ENCODE results near the gene ADAMTS7.
"Not testable (repeated sequence)": the region's sequence is repeated elsewhere in the genome, so short reads cannot be mapped to it uniquely, and the experiment has no call there.

Gene ADAMTS7

DNA sequence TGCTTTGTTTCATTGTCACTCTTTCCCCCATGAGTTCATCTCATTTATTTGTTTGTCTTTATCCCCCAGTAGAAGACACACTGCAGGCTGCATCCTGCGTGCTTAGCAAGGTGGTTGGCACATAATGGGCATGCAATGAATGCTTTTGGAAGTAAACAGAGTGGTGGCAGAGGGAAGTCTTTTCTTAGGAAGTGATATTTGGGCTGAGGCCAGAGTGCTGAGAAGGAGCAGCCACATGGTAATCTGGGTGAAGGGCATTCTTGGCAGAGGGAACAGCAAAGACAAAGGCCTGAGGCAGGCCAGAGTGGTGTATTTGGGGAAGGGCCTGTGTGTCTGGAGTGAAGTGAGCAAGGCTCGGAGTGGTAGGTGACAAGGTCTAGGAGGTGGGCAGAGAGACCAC is 17.7 kb upstream of the ADAMTS7 start:
- no peak for DNase-seq (ENCODE audit: low spot score)

DNA sequence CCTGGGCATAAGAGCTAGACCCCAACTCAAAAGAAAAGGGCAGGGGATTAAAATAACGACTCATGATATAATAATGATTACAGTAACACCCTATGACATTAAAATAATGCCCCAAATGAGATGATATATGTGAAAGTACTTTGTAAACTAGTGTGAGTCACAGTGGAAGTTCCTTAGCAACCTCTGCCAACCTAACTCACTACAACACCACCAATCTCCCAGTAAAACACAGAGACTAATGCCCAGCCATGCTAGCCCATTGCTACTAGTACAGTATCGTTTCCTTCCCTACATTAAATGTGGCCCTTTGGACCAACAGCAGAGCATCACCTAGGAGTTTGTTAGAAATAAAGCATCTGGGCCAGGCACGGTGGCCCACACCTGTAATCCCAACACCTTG is 11.2 kb upstream of the ADAMTS7 start:
- no peak for DNase-seq (ENCODE audit: low spot score)

- no peak for DNase-seq (ENCODE audit: low spot score)
Observed at GRCh38 chr15:78811825-78812183, 540 bp upstream of the ADAMTS7 start.

- no peak for DNase-seq (ENCODE audit: low spot score)
Observed at GRCh38 chr15:78810362-78811123, 721 bp downstream of the ADAMTS7 start.

- DNase-seq (ENCODE audit: low spot score), result no peak
Observed at GRCh38 chr15:78810003-78810361, 1.3 kb downstream of the ADAMTS7 start.

DNA sequence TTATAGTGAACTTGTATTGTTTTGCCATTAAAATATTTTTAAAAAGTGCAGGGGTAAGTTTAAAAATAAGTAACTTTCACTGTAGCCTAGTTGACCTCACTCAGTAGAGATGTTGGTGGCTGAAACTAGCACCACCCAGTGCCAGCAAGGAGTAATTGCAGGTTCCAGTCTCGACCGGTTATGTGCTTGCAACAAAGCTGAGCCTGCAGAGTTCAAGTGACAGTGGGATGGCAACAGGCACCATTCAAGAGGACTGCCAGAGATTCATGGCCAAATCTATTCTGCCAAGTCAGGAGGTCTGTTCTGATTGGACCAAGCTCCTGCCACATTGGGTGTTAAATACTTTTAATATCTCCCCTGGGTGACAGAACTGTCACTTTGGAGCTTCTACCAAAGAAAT is 2.7 kb downstream of the ADAMTS7 start:
- DNase-seq (ENCODE audit: low spot score), result peak; percentile 53

DNA sequence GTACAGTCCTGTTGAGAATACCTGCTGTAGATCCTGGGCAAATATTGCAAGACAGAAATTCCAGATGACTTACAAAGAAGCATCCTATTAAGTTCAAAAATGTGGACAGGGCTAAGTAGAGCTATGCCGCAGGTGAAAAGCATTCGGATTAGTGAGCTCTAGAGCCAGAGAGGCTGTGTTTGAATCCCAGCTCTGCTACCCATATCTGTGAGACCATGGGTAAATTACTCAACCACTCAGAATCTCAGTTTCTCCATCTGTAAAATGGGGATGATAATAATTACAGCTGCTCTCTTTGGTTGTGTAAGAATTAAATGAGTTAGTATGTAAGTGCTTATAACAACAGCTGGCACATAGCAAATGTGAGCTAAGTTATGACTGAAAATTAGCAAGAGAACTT is 3.9 kb downstream of the ADAMTS7 start:
- no peak for DNase-seq (ENCODE audit: low spot score)

GRCh38 chr15:78804391-78804792 is 6.9 kb downstream of the ADAMTS7 start:
- no peak for DNase-seq (ENCODE audit: low spot score)

- DNase-seq (ENCODE audit: low spot score), result no peak
Observed at GRCh38 chr15:78800806-78801205, 10.5 kb downstream of the ADAMTS7 start.

DNA sequence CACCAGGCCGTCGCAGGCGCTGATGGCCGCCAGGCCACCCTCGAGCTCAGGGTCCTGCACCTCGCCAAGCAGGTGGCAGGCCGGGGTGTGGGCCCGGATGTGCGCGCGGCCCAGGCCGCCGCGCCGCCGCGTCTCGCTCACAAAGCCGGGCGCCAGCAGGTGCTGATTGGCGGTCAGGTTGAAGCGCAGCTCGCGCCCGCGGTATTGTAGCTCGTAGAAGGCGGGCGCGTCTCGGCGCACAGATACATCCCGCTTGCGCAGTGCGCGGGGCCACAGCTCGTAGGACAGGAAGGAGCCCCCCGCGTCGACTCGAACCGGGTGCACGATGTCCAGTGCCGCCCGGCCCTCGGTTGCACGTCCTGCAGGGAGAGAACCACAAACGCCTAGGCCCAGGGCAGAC is 11.1 kb downstream of the ADAMTS7 start:
- DNase-seq (ENCODE audit: low spot score), result no peak

GRCh38 chr15:78799102-78799501 is 12.2 kb downstream of the ADAMTS7 start:
- DNase-seq (ENCODE audit: low spot score), result not testable (repeated sequence)

- not testable (repeated sequence) for DNase-seq (ENCODE audit: low spot score)
Observed at GRCh38 chr15:78798355-78798754, 12.9 kb downstream of the ADAMTS7 start.

GRCh38 chr15:78797951-78798350 is 13.3 kb downstream of the ADAMTS7 start:
- DNase-seq (ENCODE audit: low spot score), result no peak

DNA sequence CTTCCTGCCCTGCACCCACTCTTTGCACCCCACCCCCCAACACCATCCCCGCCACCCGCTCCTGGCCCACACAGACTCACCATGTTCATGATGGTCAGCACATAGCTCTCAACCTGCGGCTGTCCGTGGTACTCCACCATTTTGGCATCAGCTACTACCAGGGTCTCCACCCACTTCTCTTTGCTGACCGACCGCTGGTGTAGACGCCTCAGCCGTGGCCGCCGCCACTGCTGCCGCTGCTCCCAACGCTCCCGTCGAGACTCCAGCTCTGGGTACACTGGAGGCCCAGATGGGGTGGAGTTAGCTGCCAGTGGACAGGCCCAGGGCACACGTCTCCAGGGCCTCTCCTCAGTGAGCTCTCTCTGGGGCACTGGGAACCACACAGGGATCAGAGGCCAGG is 14.8 kb downstream of the ADAMTS7 start:
- DNase-seq (ENCODE audit: low spot score), result no peak

GRCh38 chr15:78795043-78795442 is 16.2 kb downstream of the ADAMTS7 start:
- DNase-seq (ENCODE audit: low spot score), result no peak

DNA sequence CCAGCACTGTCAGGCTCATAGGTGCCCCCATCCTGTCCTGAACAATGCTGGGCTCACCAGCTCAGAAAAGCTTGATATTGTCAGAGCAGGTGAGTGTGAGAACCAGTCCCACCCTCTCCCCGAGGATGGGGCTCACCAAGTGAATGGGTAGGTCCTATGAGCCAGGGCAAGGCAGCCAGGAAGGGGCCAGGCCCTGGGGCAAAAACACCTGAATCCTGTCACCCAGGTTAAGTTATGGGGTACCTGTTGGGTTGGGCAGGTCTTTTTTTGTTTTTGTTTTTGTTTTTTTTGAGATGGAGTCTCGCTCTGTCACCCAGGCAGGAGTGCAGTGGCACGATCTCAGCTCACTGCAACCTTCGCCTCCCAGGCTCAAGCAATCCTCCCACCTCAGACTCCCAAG is 16.8 kb downstream of the ADAMTS7 start:
- DNase-seq (ENCODE audit: low spot score), result not testable (repeated sequence)

GRCh38 chr15:78791357-78791756 is 19.9 kb downstream of the ADAMTS7 start:
- no peak for DNase-seq (ENCODE audit: low spot score)

- no peak for DNase-seq (ENCODE audit: low spot score)
Observed at GRCh38 chr15:78790027-78790426, 21.2 kb downstream of the ADAMTS7 start.

DNA sequence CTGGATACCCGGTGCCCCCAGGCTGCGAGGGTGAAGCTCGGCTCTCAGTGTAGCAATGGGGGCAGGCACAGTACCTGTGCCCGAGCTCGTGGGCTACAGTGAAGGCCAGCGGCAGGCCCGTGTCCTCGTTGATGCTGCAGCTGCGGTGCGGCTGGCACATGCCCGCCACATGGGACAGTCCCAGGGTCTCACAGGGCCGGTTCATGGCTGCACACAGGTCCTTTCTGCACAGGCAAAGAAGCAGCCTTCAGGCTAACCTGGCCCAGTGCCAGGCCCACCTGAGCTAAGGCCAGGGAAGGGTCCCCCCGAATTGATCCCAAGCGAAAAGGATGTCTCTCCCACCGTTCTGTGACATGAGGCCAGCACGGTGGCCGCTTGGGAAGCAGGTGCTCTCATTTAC is 21.6 kb downstream of the ADAMTS7 start:
- DNase-seq (ENCODE audit: low spot score), result no peak

DNA sequence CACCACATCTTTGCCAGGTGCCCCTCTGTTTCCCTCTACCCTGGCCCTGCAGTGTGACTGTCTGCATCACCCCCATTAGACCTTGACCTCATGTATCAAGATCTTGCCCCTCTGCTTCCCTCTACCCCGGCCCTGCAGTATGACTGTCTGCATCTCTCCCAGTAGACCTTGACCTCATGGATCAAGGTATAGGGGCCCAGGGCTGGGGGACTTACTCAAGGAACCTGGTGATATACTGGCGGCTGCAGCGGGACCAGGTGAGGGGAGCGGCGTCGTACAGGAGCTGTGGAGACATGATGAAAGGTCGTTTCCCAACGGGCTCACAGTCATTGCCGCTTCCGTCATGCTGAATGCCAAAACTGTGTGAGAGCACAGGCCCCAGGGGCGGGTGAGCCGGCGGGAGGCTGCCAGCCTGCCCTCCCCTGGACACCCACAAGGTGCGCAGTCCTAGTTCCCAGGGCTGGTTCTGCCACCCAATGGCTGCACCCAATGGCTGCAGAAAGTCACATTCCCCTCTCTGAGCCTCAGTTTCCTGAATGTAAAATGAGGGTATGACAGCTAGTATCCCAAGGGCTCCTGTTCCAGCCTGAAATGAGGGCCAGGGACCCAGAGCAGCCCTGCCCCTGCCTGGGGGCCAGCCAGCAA is 23.1 kb downstream of the ADAMTS7 start:
- DNase-seq (ENCODE audit: low spot score), result no peak

DNA sequence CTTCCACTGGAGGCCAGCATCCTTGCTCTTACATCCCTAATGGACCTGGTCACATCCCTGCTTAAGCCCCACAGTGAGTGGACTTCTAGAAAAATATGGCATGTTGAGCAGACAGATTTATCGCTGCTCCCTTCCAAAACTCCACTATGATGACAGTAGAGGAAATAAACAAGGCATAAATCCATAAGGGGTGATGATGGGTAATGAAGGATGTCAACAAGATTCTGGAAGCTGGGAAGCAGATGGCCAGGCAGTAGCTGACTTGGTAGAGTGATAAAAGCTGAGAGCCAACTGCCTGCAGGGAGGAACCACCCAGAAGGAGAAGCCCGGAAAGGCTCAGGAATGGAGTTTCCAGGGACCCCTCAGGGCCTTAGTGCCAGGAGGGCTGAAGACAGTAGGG is 28.9 kb downstream of the ADAMTS7 start:
- not testable (repeated sequence) for DNase-seq (ENCODE audit: low spot score)

DNA sequence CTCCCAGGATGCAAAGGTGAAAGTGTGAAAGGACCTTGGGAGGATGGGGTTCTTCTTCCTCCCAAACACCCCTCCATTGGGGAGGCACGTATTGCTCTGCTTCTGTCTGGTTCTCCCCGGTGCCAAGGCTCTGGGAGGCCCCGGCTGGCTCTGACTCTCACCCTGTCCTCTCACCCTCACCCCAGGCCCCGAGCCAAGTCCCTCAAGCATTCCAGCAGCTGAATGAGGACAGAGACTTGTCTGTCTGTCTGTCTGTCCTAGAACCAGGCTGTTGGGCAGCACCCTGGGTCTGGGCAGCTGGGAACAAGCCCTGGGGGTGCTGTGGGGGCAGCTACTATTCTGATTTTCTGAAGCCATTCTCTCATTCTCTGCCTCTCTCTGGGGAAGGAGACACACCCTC is 29.9 kb downstream of the ADAMTS7 start:
- not testable (repeated sequence) for DNase-seq (ENCODE audit: low spot score)

- DNase-seq (ENCODE audit: low spot score), result not testable (repeated sequence)
Observed at GRCh38 chr15:78779975-78780374, 31.3 kb downstream of the ADAMTS7 start.

Measured in hematopoietic multipotent progenitor cell treated with erythropoietin and hydrocortisone succinate and interleukin-3 and kit ligand, for 15 days (in vitro differentiated cells).